Measurements from ENCODE around the gene KCNQ1. TPM values are rescaled to one million over a fixed set of nuclear protein-coding genes. Genes with fewer than 3 reads are reported as not detected.

The KCNQ1 gene
- total RNA-seq, 1 experiment from 2014 or later = 2.3 TPM

DNA sequence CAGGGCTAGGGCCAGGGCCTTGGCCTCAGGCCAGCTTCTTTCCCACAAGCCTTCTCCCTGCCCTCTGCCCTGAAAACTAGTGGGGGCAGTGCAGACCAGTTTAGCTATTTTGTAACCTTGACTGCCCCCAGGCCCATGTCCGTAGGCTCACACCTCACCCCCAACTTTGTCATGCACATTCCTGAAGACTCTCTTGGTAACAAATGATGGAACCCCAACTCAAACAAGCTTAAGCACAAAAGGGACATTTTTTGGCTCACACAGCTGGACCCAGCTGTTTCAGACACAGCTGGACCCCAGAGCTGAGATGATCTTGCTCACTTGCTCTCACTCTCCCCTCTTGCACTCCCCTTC, 208.4 kb downstream of the KCNQ1 start:
- Mint-ChIP-seq H3K36me3 (ENCODE audit: insufficient read depth in 1 of 3, low read depth in 3 of 3) (peaks cover 34 to 58% (median 46%) of the 10 kb centered on the region in 3 experiments), H3K4me1 (peaks cover 5 to 10% of the 10 kb centered on the region in 2 experiments; a peak in 3 of 4 replicates), H3K27ac (no peak overlapping the region), H3K4me3 (no peak overlapping the region), H3K9me3 (peaks cover 87 to 98% of the 10 kb centered on the region in 2 experiments), H3K27me3 (ENCODE audit: low read depth) (peaks cover 93% of the 10 kb centered on the region)
- Histone ChIP-seq H4K8ac (replicated peaks; ENCODE audit: insufficient read length, low read depth, low read length) (no peak overlapping the region), H3K14ac (ENCODE audit: insufficient read depth, low read length) (no peak overlapping the region), H3K79me2 (ENCODE audit: insufficient read depth, low read length) (no peaks in the 10 kb centered on the region), H2BK12ac (ENCODE audit: insufficient read length, low read depth, low read length) (no peak overlapping the region), H3K4me2 (ENCODE audit: insufficient read depth, insufficient read length, low read length) (no peak overlapping the region), H4K5ac (ENCODE audit: insufficient read length, low read depth, low read length) (no peak overlapping the region), H2BK120ac (ENCODE audit: low read depth, low read length, poor library complexity, severe bottlenecking) (no peak overlapping the region), H3T11ph (ENCODE audit: low read length) (no peak overlapping the region), H3K4me1 (ENCODE audit: insufficient read depth, low read length) (no peaks in the 10 kb centered on the region), H3K18ac (ENCODE audit: insufficient read length, low read depth, low read length) (no peak overlapping the region), H2BK5ac (ENCODE audit: insufficient read length, low read length) (no peak overlapping the region), H2BK20ac (ENCODE audit: low read depth, low read length, poor library complexity, severe bottlenecking) (no peak overlapping the region), H3K23me2 (ENCODE audit: insufficient read length, low read depth, low read length, poor library complexity, severe bottlenecking) (no peaks in the 10 kb centered on the region), H4K20me1 (ENCODE audit: control insufficient read depth, insufficient read depth, insufficient read length) (no peaks in the 10 kb centered on the region), H2AFZ (ENCODE audit: low read length) (no peak overlapping the region), H2BK15ac (ENCODE audit: low read depth, low read length) (no peak overlapping the region), H2AK5ac (ENCODE audit: insufficient read length, low read length) (no peak overlapping the region), H3K79me1 (ENCODE audit: insufficient read depth, low read depth, low read length, poor library complexity, severe bottlenecking) (no peaks in the 10 kb centered on the region), H3K56ac (ENCODE audit: insufficient read length, low read depth, low read length) (no peak overlapping the region), H3K4ac (ENCODE audit: low read depth, low read length) (no peak overlapping the region), H3K9ac (ENCODE audit: extremely low read depth, insufficient read length, low read length) (no peak overlapping the region), H3K27me3 (ENCODE audit: insufficient read depth, low read length) (peaks cover 10% of the 10 kb centered on the region; the same call in 1 of the 2 replicates), H3K23ac (ENCODE audit: insufficient read length, low read depth, low read length) (no peak overlapping the region), H3K9me3 (ENCODE audit: control insufficient read depth, low read depth, low read length) (peaks cover 60% of the 10 kb centered on the region), H3K27ac (ENCODE audit: insufficient read length, low read depth, low read length) (no peak overlapping the region), H4K91ac (ENCODE audit: insufficient read length, low read depth, low read length) (no peak overlapping the region)
- no peak for DNase-seq
- no CpG with 5 or more reads among the region's 1 CpG for WGBS (ENCODE audit: extremely low coverage, insufficient read length, low lambda C conversion rate)
- TF ChIP-seq, protein P1, sequence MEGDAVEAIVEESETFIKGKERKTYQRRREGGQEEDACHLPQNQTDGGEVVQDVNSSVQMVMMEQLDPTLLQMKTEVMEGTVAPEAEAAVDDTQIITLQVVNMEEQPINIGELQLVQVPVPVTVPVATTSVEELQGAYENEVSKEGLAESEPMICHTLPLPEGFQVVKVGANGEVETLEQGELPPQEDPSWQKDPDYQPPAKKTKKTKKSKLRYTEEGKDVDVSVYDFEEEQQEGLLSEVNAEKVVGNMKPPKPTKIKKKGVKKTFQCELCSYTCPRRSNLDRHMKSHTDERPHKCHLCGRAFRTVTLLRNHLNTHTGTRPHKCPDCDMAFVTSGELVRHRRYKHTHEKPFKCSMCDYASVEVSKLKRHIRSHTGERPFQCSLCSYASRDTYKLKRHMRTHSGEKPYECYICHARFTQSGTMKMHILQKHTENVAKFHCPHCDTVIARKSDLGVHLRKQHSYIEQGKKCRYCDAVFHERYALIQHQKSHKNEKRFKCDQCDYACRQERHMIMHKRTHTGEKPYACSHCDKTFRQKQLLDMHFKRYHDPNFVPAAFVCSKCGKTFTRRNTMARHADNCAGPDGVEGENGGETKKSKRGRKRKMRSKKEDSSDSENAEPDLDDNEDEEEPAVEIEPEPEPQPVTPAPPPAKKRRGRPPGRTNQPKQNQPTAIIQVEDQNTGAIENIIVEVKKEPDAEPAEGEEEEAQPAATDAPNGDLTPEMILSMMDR (conservative IDR thresholded peaks at IDR 0.05) = no peak

All from H9 (cell line).